GM10847 (cell line): ENCODE measurements around the gene ZKSCAN4.

Experiments
- POLR2A ChIP-seq: IDR thresholded peaks from 2 replicates; pipeline ENCODE4 v1.6.1; 2011; ENCODE audit not compliant: insufficient read length; ENCODE audit errors: extremely low read depth

The ZKSCAN4 gene

GRCh38 chr6:28263922-28264321 is 11.9 kb upstream of the ZKSCAN4 start:
- no peak for TF ChIP-seq POLR2A

GRCh38 chr6:28258877-28259777 is 7.1 kb upstream of the ZKSCAN4 start, which contains the start of gene NKAPL:
TSS of gene NKAPL (plus strand) at chr6:28259297. CDS start at chr6:28259372, 75 bp downstream.
- no peak for TF ChIP-seq POLR2A

- no peak for TF ChIP-seq POLR2A
These were observed 5.0 kb upstream of the ZKSCAN4 start for GRCh38 chr6:28257042-28257441.

- no peak for TF ChIP-seq POLR2A
These were observed 2.1 kb upstream of the ZKSCAN4 start for GRCh38 chr6:28254121-28254519.

- no peak for TF ChIP-seq POLR2A
These were observed 434 bp downstream of the ZKSCAN4 start for GRCh38 chr6:28251661-28252008.

GRCh38 chr6:28250747-28251146 is 1.3 kb downstream of the ZKSCAN4 start:
- TF ChIP-seq POLR2A, result no peak

GRCh38 chr6:28248916-28249315 is 3.2 kb downstream of the ZKSCAN4 start:
- no peak for TF ChIP-seq POLR2A

GRCh38 chr6:28245206-28245941 is 6.7 kb downstream of the ZKSCAN4 start:
- TF ChIP-seq POLR2A, result no peak

GRCh38 chr6:28243946-28244345 is 8.1 kb downstream of the ZKSCAN4 start:
- no peak for TF ChIP-seq POLR2A

- TF ChIP-seq POLR2A, result no peak
These were observed 11.6 kb downstream of the ZKSCAN4 start for GRCh38 chr6:28240471-28240870.

- TF ChIP-seq POLR2A, result no peak
These were observed 12.4 kb downstream of the ZKSCAN4 start for GRCh38 chr6:28239636-28240035.

- no peak for TF ChIP-seq POLR2A
These were observed 16.1 kb downstream of the ZKSCAN4 start for GRCh38 chr6:28235912-28236452.

GRCh38 chr6:28232785-28233184 is 19.3 kb downstream of the ZKSCAN4 start:
- TF ChIP-seq POLR2A, result no peak

- TF ChIP-seq POLR2A, result no peak
These were observed 25.6 kb downstream of the ZKSCAN4 start for GRCh38 chr6:28226460-28226859.

GRCh38 chr6:28225056-28225834 is 26.8 kb downstream of the ZKSCAN4 start, which contains the start of gene ZSCAN9:
TSS of gene ZSCAN9 (plus strand) at chr6:28225275. CDS start at chr6:28227085, 1,810 bp downstream.
- peak; percentile 71 for TF ChIP-seq POLR2A
